Measurements from ENCODE around the gene PRR3.

The PRR3 gene

GRCh38 chr6:30589754-30590358 lies 32.8 kb downstream of the PRR3 start:
- no peak overlapping the region for H3K27ac ChIP-seq (ENCODE audit: low read depth, low read length)
- TF ChIP-seq CTCF (IDR thresholded peaks at IDR 0.05; ENCODE audit: low read depth, low read length, poor library complexity, severe bottlenecking), result no peak
- no peak for TF ChIP-seq EZH2phosphoT487 (IDR thresholded peaks at IDR 0.05; ENCODE audit: borderline replicate concordance, low read length)
- peaks cover 85% of the 10 kb centered on the region for H3K36me3 ChIP-seq (ENCODE audit: control insufficient read depth, low read length)
- no peaks in the 10 kb centered on the region for H3K27me3 ChIP-seq (ENCODE audit: control insufficient read depth, low read length)
- no peaks in the 10 kb centered on the region; the same call in 1 of the 2 replicates for H4K20me1 ChIP-seq (ENCODE audit: control insufficient read depth, insufficient read depth, low read depth, low read length)
- H3K9me3 ChIP-seq (ENCODE audit: control insufficient read depth, insufficient read depth, low read length), result no peaks in the 10 kb centered on the region
- peaks cover 41% of the 10 kb centered on the region for H3K79me2 ChIP-seq (ENCODE audit: control insufficient read depth, low read length)
- H3K9me2 ChIP-seq (replicated peaks; ENCODE audit: control insufficient read depth, low read length), result no peaks in the 10 kb centered on the region
- no peak overlapping the region for H3K4me3 ChIP-seq (ENCODE audit: low read length)
- H3K4me2 ChIP-seq (ENCODE audit: low read length), result no peak overlapping the region
- H3K4me1 ChIP-seq (ENCODE audit: control insufficient read depth, low read length), result no peaks in the 10 kb centered on the region
- peaks cover 2% of the 10 kb centered on the region; the same call in 1 of the 2 replicates for H3F3A ChIP-seq (ENCODE audit: control insufficient read depth, insufficient read depth)

- TF ChIP-seq EZH2phosphoT487 (IDR thresholded peaks at IDR 0.05; ENCODE audit: borderline replicate concordance, low read length) (no peak), CTCF (IDR thresholded peaks at IDR 0.05; ENCODE audit: low read depth, low read length, poor library complexity, severe bottlenecking) (no peak)
- peaks cover 85% of the 10 kb centered on the region for H3K36me3 ChIP-seq (ENCODE audit: control insufficient read depth, low read length)
- H3K4me1 ChIP-seq (ENCODE audit: control insufficient read depth, low read length), result no peaks in the 10 kb centered on the region
- no peak overlapping the region for H3K27ac ChIP-seq (ENCODE audit: low read depth, low read length)
- H4K20me1 ChIP-seq (ENCODE audit: control insufficient read depth, insufficient read depth, low read depth, low read length), result no peaks in the 10 kb centered on the region; the same call in 1 of the 2 replicates
- H3K4me3 ChIP-seq (ENCODE audit: low read length), result no peak overlapping the region
- no peaks in the 10 kb centered on the region for H3K9me2 ChIP-seq (replicated peaks; ENCODE audit: control insufficient read depth, low read length)
- H3F3A ChIP-seq (ENCODE audit: control insufficient read depth, insufficient read depth), result peaks cover 5% of the 10 kb centered on the region; the same call in 1 of the 2 replicates
- H3K4me2 ChIP-seq (ENCODE audit: low read length), result no peak overlapping the region
- no peaks in the 10 kb centered on the region for H3K9me3 ChIP-seq (ENCODE audit: control insufficient read depth, insufficient read depth, low read length)
- H3K27me3 ChIP-seq (ENCODE audit: control insufficient read depth, low read length), result no peaks in the 10 kb centered on the region
- peaks cover 41% of the 10 kb centered on the region for H3K79me2 ChIP-seq (ENCODE audit: control insufficient read depth, low read length)
Observed at GRCh38 chr6:30590509-30590908, 33.4 kb downstream of the PRR3 start.

GRCh38 chr6:30591008-30591407 lies 33.9 kb downstream of the PRR3 start:
- Histone ChIP-seq H3F3A (ENCODE audit: control insufficient read depth, insufficient read depth) (peaks cover 5% of the 10 kb centered on the region; the same call in 1 of the 2 replicates), H3K4me2 (ENCODE audit: low read length) (no peak overlapping the region), H3K27ac (ENCODE audit: low read depth, low read length) (no peak overlapping the region), H3K4me1 (ENCODE audit: control insufficient read depth, low read length) (no peaks in the 10 kb centered on the region), H3K27me3 (ENCODE audit: control insufficient read depth, low read length) (no peaks in the 10 kb centered on the region), H3K9me3 (ENCODE audit: control insufficient read depth, insufficient read depth, low read length) (no peaks in the 10 kb centered on the region), H3K9me2 (replicated peaks; ENCODE audit: control insufficient read depth, low read length) (no peaks in the 10 kb centered on the region), H3K36me3 (ENCODE audit: control insufficient read depth, low read length) (peaks cover 80% of the 10 kb centered on the region), H3K4me3 (ENCODE audit: low read length) (no peak overlapping the region), H3K79me2 (ENCODE audit: control insufficient read depth, low read length) (peaks cover 41% of the 10 kb centered on the region), H4K20me1 (ENCODE audit: control insufficient read depth, insufficient read depth, low read depth, low read length) (no peaks in the 10 kb centered on the region; the same call in 1 of the 2 replicates)
- no peak for TF ChIP-seq CTCF (IDR thresholded peaks at IDR 0.05; ENCODE audit: low read depth, low read length, poor library complexity, severe bottlenecking)
- no peak for TF ChIP-seq EZH2phosphoT487 (IDR thresholded peaks at IDR 0.05; ENCODE audit: borderline replicate concordance, low read length)
